Measurements from ENCODE around the gene TSR3.

The TSR3 gene

GRCh38 chr16:1389762-1390161 is 38.1 kb upstream of the TSR3 start:
- no peak for ATAC-seq
- TF ChIP-seq CSDC2 (CRISPR knock-in tag; IDR thresholded peaks at IDR 0.05), result no peak
- TF ChIP-seq RARB (CRISPR knock-in tag; IDR thresholded peaks at IDR 0.05), result no peak
- TF ChIP-seq ZC3H10 (CRISPR knock-in tag; IDR thresholded peaks at IDR 0.05), result no peak
- TF ChIP-seq BACH2 (CRISPR knock-in tag; IDR thresholded peaks at IDR 0.05; ENCODE audit: borderline replicate concordance), result no peak
- TF ChIP-seq TCF4 (CRISPR knock-in tag; IDR thresholded peaks at IDR 0.05; ENCODE audit: borderline replicate concordance), result no peak
- TF ChIP-seq ARNTL (CRISPR knock-in tag; IDR thresholded peaks at IDR 0.05; ENCODE audit: borderline replicate concordance, low read depth), result no peak
- TF ChIP-seq OSR1 (CRISPR knock-in tag; IDR thresholded peaks at IDR 0.05), result no peak
- TF ChIP-seq PPARA (CRISPR knock-in tag; IDR thresholded peaks at IDR 0.05; ENCODE audit: borderline replicate concordance), result no peak
- TF ChIP-seq ZNF565 (CRISPR knock-in tag; conservative IDR thresholded peaks at IDR 0.05; ENCODE audit: low read depth), result no peak
- TF ChIP-seq ESRRG (CRISPR knock-in tag; IDR thresholded peaks at IDR 0.05), result no peak
- no peak for TF ChIP-seq CREB5 (CRISPR knock-in tag; IDR thresholded peaks at IDR 0.05; ENCODE audit: low read depth)
- TF ChIP-seq, protein P1, sequence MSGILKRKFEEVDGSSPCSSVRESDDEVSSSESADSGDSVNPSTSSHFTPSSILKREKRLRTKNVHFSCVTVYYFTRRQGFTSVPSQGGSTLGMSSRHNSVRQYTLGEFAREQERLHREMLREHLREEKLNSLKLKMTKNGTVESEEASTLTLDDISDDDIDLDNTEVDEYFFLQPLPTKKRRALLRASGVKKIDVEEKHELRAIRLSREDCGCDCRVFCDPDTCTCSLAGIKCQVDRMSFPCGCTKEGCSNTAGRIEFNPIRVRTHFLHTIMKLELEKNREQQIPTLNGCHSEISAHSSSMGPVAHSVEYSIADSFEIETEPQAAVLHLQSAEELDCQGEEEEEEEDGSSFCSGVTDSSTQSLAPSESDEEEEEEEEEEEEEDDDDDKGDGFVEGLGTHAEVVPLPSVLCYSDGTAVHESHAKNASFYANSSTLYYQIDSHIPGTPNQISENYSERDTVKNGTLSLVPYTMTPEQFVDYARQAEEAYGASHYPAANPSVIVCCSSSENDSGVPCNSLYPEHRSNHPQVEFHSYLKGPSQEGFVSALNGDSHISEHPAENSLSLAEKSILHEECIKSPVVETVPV (CRISPR knock-in tag; IDR thresholded peaks at IDR 0.05), result no peak
- TF ChIP-seq, protein P2, sequence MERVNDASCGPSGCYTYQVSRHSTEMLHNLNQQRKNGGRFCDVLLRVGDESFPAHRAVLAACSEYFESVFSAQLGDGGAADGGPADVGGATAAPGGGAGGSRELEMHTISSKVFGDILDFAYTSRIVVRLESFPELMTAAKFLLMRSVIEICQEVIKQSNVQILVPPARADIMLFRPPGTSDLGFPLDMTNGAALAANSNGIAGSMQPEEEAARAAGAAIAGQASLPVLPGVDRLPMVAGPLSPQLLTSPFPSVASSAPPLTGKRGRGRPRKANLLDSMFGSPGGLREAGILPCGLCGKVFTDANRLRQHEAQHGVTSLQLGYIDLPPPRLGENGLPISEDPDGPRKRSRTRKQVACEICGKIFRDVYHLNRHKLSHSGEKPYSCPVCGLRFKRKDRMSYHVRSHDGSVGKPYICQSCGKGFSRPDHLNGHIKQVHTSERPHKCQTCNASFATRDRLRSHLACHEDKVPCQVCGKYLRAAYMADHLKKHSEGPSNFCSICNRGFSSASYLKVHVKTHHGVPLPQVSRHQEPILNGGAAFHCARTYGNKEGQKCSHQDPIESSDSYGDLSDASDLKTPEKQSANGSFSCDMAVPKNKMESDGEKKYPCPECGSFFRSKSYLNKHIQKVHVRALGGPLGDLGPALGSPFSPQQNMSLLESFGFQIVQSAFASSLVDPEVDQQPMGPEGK (CRISPR knock-in tag; IDR thresholded peaks at IDR 0.05; ENCODE audit: borderline replicate concordance), result no peak

- TF ChIP-seq ZFP3 (CRISPR knock-in tag; IDR thresholded peaks at IDR 0.05) (no peak), ARNTL (CRISPR knock-in tag; IDR thresholded peaks at IDR 0.05; ENCODE audit: borderline replicate concordance, low read depth) (no peak), ZNF8 (CRISPR knock-in tag; IDR thresholded peaks at IDR 0.05) (no peak), ISL1 (CRISPR knock-in tag; IDR thresholded peaks at IDR 0.05) (no peak), ZFP30 (CRISPR knock-in tag; IDR thresholded peaks at IDR 0.05) (no peak), ZNF565 (CRISPR knock-in tag; conservative IDR thresholded peaks at IDR 0.05; ENCODE audit: low read depth) (no peak), CREB5 (CRISPR knock-in tag; IDR thresholded peaks at IDR 0.05; ENCODE audit: low read depth) (no peak), GLIS3 (CRISPR knock-in tag; IDR thresholded peaks at IDR 0.05) (no peak), OSR1 (CRISPR knock-in tag; IDR thresholded peaks at IDR 0.05) (no peak), SNAI2 (CRISPR knock-in tag; IDR thresholded peaks at IDR 0.05) (no peak)
- TF ChIP-seq, protein P3, sequence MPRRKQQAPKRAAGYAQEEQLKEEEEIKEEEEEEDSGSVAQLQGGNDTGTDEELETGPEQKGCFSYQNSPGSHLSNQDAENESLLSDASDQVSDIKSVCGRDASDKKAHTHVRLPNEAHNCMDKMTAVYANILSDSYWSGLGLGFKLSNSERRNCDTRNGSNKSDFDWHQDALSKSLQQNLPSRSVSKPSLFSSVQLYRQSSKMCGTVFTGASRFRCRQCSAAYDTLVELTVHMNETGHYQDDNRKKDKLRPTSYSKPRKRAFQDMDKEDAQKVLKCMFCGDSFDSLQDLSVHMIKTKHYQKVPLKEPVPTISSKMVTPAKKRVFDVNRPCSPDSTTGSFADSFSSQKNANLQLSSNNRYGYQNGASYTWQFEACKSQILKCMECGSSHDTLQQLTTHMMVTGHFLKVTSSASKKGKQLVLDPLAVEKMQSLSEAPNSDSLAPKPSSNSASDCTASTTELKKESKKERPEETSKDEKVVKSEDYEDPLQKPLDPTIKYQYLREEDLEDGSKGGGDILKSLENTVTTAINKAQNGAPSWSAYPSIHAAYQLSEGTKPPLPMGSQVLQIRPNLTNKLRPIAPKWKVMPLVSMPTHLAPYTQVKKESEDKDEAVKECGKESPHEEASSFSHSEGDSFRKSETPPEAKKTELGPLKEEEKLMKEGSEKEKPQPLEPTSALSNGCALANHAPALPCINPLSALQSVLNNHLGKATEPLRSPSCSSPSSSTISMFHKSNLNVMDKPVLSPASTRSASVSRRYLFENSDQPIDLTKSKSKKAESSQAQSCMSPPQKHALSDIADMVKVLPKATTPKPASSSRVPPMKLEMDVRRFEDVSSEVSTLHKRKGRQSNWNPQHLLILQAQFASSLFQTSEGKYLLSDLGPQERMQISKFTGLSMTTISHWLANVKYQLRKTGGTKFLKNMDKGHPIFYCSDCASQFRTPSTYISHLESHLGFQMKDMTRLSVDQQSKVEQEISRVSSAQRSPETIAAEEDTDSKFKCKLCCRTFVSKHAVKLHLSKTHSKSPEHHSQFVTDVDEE (CRISPR knock-in tag; IDR thresholded peaks at IDR 0.05), result no peak
- no peak for ATAC-seq
These were observed 35.7 kb upstream of the TSR3 start for GRCh38 chr16:1387331-1387730.

DNA sequence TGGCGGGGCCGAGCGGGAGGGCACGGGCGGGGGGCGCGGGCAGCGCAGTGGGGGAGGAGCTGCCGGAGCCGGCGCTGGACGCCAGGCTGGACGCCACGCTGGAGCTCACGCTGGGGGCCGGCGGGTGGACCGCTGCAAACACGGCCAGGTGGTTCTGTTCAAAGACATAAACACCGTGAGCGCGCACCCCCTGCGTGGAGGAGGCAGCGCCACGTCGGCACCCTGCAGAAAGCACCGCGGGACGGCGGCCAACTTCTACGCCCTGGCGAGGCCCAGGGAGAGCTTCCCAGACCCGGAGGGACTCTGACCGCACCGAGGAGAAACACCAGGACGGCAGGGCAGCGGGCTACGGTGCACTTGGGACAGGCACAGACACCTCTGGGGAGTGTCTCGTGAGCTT is 33.6 kb upstream of the TSR3 start:
- ATAC-seq, result no peak
- TF ChIP-seq CSDC2 (CRISPR knock-in tag; IDR thresholded peaks at IDR 0.05), result no peak
- TF ChIP-seq GLIS3 (CRISPR knock-in tag; IDR thresholded peaks at IDR 0.05), result no peak
- no peak for TF ChIP-seq TCF4 (CRISPR knock-in tag; IDR thresholded peaks at IDR 0.05; ENCODE audit: borderline replicate concordance)

GRCh38 chr16:1383556-1383955 is 31.9 kb upstream of the TSR3 start:
- no peak for TF ChIP-seq ZNF565 (CRISPR knock-in tag; conservative IDR thresholded peaks at IDR 0.05; ENCODE audit: low read depth)
- TF ChIP-seq, protein P2 (CRISPR knock-in tag; IDR thresholded peaks at IDR 0.05; ENCODE audit: borderline replicate concordance), result no peak
- no peak for TF ChIP-seq TOX (CRISPR knock-in tag; IDR thresholded peaks at IDR 0.05; ENCODE audit: borderline replicate concordance)
- TF ChIP-seq ZNF8 (CRISPR knock-in tag; IDR thresholded peaks at IDR 0.05), result no peak
- TF ChIP-seq ZNF70 (CRISPR knock-in tag; IDR thresholded peaks at IDR 0.05), result no peak
- TF ChIP-seq PPARA (CRISPR knock-in tag; IDR thresholded peaks at IDR 0.05; ENCODE audit: borderline replicate concordance), result no peak
- TF ChIP-seq ZC3H10 (CRISPR knock-in tag; IDR thresholded peaks at IDR 0.05), result no peak
- TF ChIP-seq, protein P3 (CRISPR knock-in tag; IDR thresholded peaks at IDR 0.05), result no peak
- TF ChIP-seq ESRRG (CRISPR knock-in tag; IDR thresholded peaks at IDR 0.05), result no peak
- no peak for TF ChIP-seq ARNTL (CRISPR knock-in tag; IDR thresholded peaks at IDR 0.05; ENCODE audit: borderline replicate concordance, low read depth)

More at GRCh38 chr16:1383556-1383955, 31.9 kb upstream of the TSR3 start:
- no peak for ATAC-seq
